IMR-90 (cell line): ENCODE measurements around the gene ZNF780B. TPM values are rescaled to one million over a fixed set of nuclear protein-coding genes. Genes with fewer than 3 reads are reported as not detected.

ENCODE experiments used
- ATAC-seq: fragments of 200-7000 bp; cut with Tn5 transposase; 2 replicates; pipeline ENCODE4 v1.9.1; 2020; ENCODE audit warnings: low read depth, mild to moderate bottlenecking, moderate library complexity
- BruUV-seq: library from RNA; stranded (reverse); fragments of 400-500 nt; replicated peaks from 2 replicates; lab custom pipeline; 2021; lab: Mats Ljungman, UMichigan
- CTCF ChIA-PET: fragments of 300-600 bp; formaldehyde crosslinking; extraction: SDS; loops from one replicate; lab custom pipeline; 2021; ENCODE audit warnings: antibody characterized with exemption; lab: Yijun Ruan, JAX
- POLR2A ChIA-PET: fragments of 300-600 bp; sonication (Branson Sonifier 250); formaldehyde crosslinking; loops from one replicate; lab custom pipeline; 2022; ENCODE audit warnings: antibody characterized with exemption; ENCODE audit not compliant: unreplicated experiment; lab: Charles Lee
- DNase-seq: peaks from one replicate; pipeline ENCODE4 v3.0.0; 2013
- H2AFZ ChIP-seq: replicated peaks from 2 replicates; pipeline ENCODE3; 2013; ENCODE audit warnings: low read length, mild to moderate bottlenecking; ENCODE audit not compliant: poor library complexity
- H2AK5ac ChIP-seq: 2 replicates; pipeline ENCODE4 v1.6.1; 2013; ENCODE audit warnings: low read depth, low read length, inconsistent platforms
- H2AK9ac ChIP-seq: replicated peaks from 2 replicates; pipeline ENCODE3; 2013; ENCODE audit warnings: mild to moderate bottlenecking, low read depth, low read length, moderate library complexity; ENCODE audit not compliant: poor library complexity
- H2BK120ac ChIP-seq: 2 replicates; pipeline ENCODE4 v1.6.1; 2013; ENCODE audit warnings: low read depth, low read length, inconsistent platforms
- H2BK15ac ChIP-seq: 3 replicates; pipeline ENCODE4 v1.6.1; 2013; ENCODE audit warnings: low read depth, low read length, inconsistent platforms
- H2BK20ac ChIP-seq: 2 replicates; pipeline ENCODE4 v1.6.1; 2013; ENCODE audit warnings: low read depth, mild to moderate bottlenecking, inconsistent platforms, low read length, moderate library complexity
- H2BK5ac ChIP-seq: 2 replicates; pipeline ENCODE4 v1.6.1; 2013; ENCODE audit warnings: mild to moderate bottlenecking, low read depth, low read length, inconsistent platforms; ENCODE audit not compliant: poor library complexity, severe bottlenecking
- H3K14ac ChIP-seq: replicated peaks from 2 replicates; pipeline ENCODE4 v1.6.1; 2013; ENCODE audit warnings: low read depth, low read length, inconsistent platforms
- H3K18ac ChIP-seq: 2 replicates; pipeline ENCODE4 v1.6.1; 2013; ENCODE audit warnings: low read depth, low read length, control low read depth
- H3K23ac ChIP-seq: 2 replicates; pipeline ENCODE4 v1.6.1; 2013; ENCODE audit warnings: low read depth, low read length, inconsistent platforms
- H3K27ac ChIP-seq: 2 replicates; pipeline ENCODE4 v1.5.1; 2013; ENCODE audit warnings: mild to moderate bottlenecking, control low read depth, low read length; ENCODE audit not compliant: insufficient read depth
- H3K27me3 ChIP-seq: 2 replicates; pipeline ENCODE4 v1.6.1; 2013; ENCODE audit warnings: low read length; ENCODE audit not compliant: control insufficient read depth, insufficient read depth
- H3K36me3 ChIP-seq: 2 replicates; pipeline ENCODE4 v1.6.1; 2013; ENCODE audit warnings: low read length, mixed read lengths; ENCODE audit not compliant: control insufficient read depth, insufficient read depth
- H3K4ac ChIP-seq: 2 replicates; pipeline ENCODE4 v1.6.1; 2013; ENCODE audit warnings: low read depth, low read length, inconsistent platforms
- H3K4me1 ChIP-seq: 2 replicates; pipeline ENCODE4 v1.6.1; 2013; ENCODE audit warnings: low read length, mixed read lengths; ENCODE audit not compliant: control insufficient read depth, insufficient read depth
- H3K4me2 ChIP-seq: 2 replicates; pipeline ENCODE4 v1.6.1; 2013; ENCODE audit warnings: low read depth, mild to moderate bottlenecking, control low read depth, low read length, moderate library complexity
- H3K4me3 ChIP-seq: 2 replicates; pipeline ENCODE4 v1.5.1; 2013; ENCODE audit warnings: low read depth, mild to moderate bottlenecking, control low read depth, low read length, moderate library complexity; ENCODE audit not compliant: insufficient read depth
- H3K56ac ChIP-seq: 2 replicates; pipeline ENCODE4 v1.6.1; 2013; ENCODE audit warnings: low read length, inconsistent platforms; ENCODE audit not compliant: insufficient read depth; ENCODE audit errors: extremely low read depth
- H3K79me1 ChIP-seq, 2 experiments: 2 replicates each; pipeline ENCODE4 v1.6.1; 2013; ENCODE audit warnings: low read length in 2 of 2, inconsistent platforms in 1 of 2, low read depth in 1 of 2
- H3K9ac ChIP-seq: 2 replicates; pipeline ENCODE4 v1.6.1; 2013; ENCODE audit warnings: low read depth, low read length, control low read depth
- H3K9me1 ChIP-seq: 2 replicates; pipeline ENCODE4 v1.6.1; 2013; ENCODE audit warnings: low read length, inconsistent platforms; ENCODE audit not compliant: insufficient read depth
- H3K9me3 ChIP-seq: 2 replicates; pipeline ENCODE4 v1.6.1; 2013; ENCODE audit warnings: low read length; ENCODE audit not compliant: control insufficient read depth, insufficient read depth
- H4K20me1 ChIP-seq: 2 replicates; pipeline ENCODE4 v1.6.1; 2013; ENCODE audit warnings: low read length, inconsistent platforms; ENCODE audit not compliant: insufficient read depth
- H4K5ac ChIP-seq: 2 replicates; pipeline ENCODE4 v1.6.1; 2013; ENCODE audit warnings: mild to moderate bottlenecking, low read depth, low read length, control low read depth
- H4K8ac ChIP-seq, 2 experiments: 2 replicates each; pipeline ENCODE4 v1.6.1; 2013; ENCODE audit warnings: low read depth in 2 of 2, low read length in 2 of 2, control low read depth in 1 of 2, inconsistent platforms in 1 of 2
- H4K91ac ChIP-seq: 2 replicates; pipeline ENCODE4 v1.6.1; 2013; ENCODE audit warnings: low read depth, low read length, inconsistent platforms; ENCODE audit not compliant: insufficient read depth
- CEBPB ChIP-seq: IDR thresholded peaks from 2 replicates; pipeline ENCODE4 v1.6.1; 2012; ENCODE audit warnings: low read depth, low read length, improper control_type of control experiment
- CHD1 ChIP-seq: IDR thresholded peaks from 2 replicates; pipeline ENCODE4 v1.6.1; 2012; ENCODE audit warnings: low read depth, low read length, improper control_type of control experiment
- ELK1 ChIP-seq: fragments of 150-350 bp; IDR thresholded peaks from 2 replicates; pipeline ENCODE4 v1.6.1; 2016; ENCODE audit warnings: low read depth, mild to moderate bottlenecking, low read length, moderate library complexity, borderline replicate concordance
- MAFK ChIP-seq: IDR thresholded peaks from 2 replicates; pipeline ENCODE4 v1.6.1; 2012; ENCODE audit warnings: low read depth, low read length, improper control_type of control experiment
- MAZ ChIP-seq: IDR thresholded peaks from 2 replicates; pipeline ENCODE4 v1.6.1; 2012; ENCODE audit warnings: low read depth, mild to moderate bottlenecking, low read length, improper control_type of control experiment, moderate library complexity, borderline replicate concordance
- MXI1 ChIP-seq: IDR thresholded peaks from 2 replicates; pipeline ENCODE4 v1.6.1; 2012; ENCODE audit warnings: low read depth, mild to moderate bottlenecking, low read length, moderate library complexity, borderline replicate concordance
- NFE2L2 ChIP-seq: fragments of 150-350 bp; IDR thresholded peaks from 2 replicates; pipeline ENCODE4 v1.6.1; 2016; ENCODE audit warnings: low read depth, mild to moderate bottlenecking, low read length
- SMC3 ChIP-seq: fragments of 150-350 bp; IDR thresholded peaks from 2 replicates; pipeline ENCODE4 v1.6.1; 2016; ENCODE audit warnings: low read depth, mild to moderate bottlenecking, antibody characterized with exemption, low read length, moderate library complexity
- USF2 ChIP-seq: fragments of 150-350 bp; IDR thresholded peaks from 2 replicates; pipeline ENCODE4 v1.6.1; 2017; ENCODE audit warnings: mild to moderate bottlenecking, antibody characterized with exemption, low read length, low read depth
- WGBS, 2 experiments: methylation state at CpG; one replicate each; pipeline versions ENCODE4 v1.1.5 to v1.1.7; 2013; ENCODE audit warnings: missing lambda C conversion rate in 2 of 2; ENCODE audit not compliant: insufficient read length in 1 of 2; ENCODE audit errors: extremely low coverage in 2 of 2; 5-methylcytosine and 5-hydroxymethylcytosine counted together
- dilution Hi-C: fragments of 300-500 bp; cut with HindIII; formaldehyde crosslinking; loops from one replicate; pipeline ENCODE4 v1.14.3; 2018; ENCODE audit warnings: low sequenced_read_pairs; ENCODE audit not compliant: unreplicated experiment
- in situ Hi-C: fragments of 300-500 bp; cut with MboI; formaldehyde crosslinking; loops from 3 replicates; pipeline ENCODE4 v1.14.3; 2019; ENCODE audit warnings: low sequenced_read_pairs, inconsistent platforms, mixed read lengths
- intact Hi-C: fragments of 100-400 bp; cut with micrococcal nuclease; formaldehyde crosslinking; loops from 2 replicates; pipeline ENCODE4 v1.10.0; 2022
- polyA plus RNA-seq, 3 experiments: library from polyadenylated mRNA; depleted of rRNA; stranded (reverse); fragments of >200 nt; gene quantifications; 2 replicates each; pipeline ENCODE4 v1.2.3, GENCODE V29; 2012; ENCODE audit warnings: low replicate concordance in 1 of 3
- total RNA-seq: library from RNA; depleted of rRNA; stranded (reverse); fragments of >200 nt; gene quantifications from 2 replicates; pipeline ENCODE4 v1.2.3, GENCODE V29; 2012

ZNF780B gene
- total and polyA plus RNA-seq, 2 of the 4 experiments (the other 2 are of a cell fraction), result 3.7 to 19.9 TPM

- H3K36me3 ChIP-seq, result peaks cover 5% of the 10 kb centered on the region
- no peak overlapping the region for H2BK20ac ChIP-seq
- H2AK5ac ChIP-seq, result no peak overlapping the region
- dilution Hi-C loops (no loop called here), in situ Hi-C loops (no loop called here), intact Hi-C loops (no loop called here)
- BruUV-seq, result no TSS peak
- peak overlapping the region; percentile 77 for H3K4me3 ChIP-seq
- no peak overlapping the region for H2AFZ ChIP-seq
- no peak overlapping the region for H3K14ac ChIP-seq
- peak overlapping the region; percentile 56 for H3K4me2 ChIP-seq
- H3K27me3 ChIP-seq, result no peaks in the 10 kb centered on the region
- ATAC-seq, result no peak
- H3K4ac ChIP-seq, result no peak overlapping the region
- ChIA-PET POLR2A (no interaction called here), CTCF (no interaction called here)
- no peaks in the 10 kb centered on the region for H3K4me1 ChIP-seq
- H2BK15ac ChIP-seq, result no peak overlapping the region
- H3K9me1 ChIP-seq, result no peaks in the 10 kb centered on the region
- no peak overlapping the region for H3K27ac ChIP-seq
- DNase-seq, result no peak
- peak overlapping the region; percentile 83 to 97; a peak in 3 of 4 replicates for H4K8ac ChIP-seq
- H3K56ac ChIP-seq, result no peak overlapping the region
- peak overlapping the region; percentile 48; the same call in 1 of the 2 replicates for H3K23ac ChIP-seq
- no peak overlapping the region for H3K18ac ChIP-seq
- H4K20me1 ChIP-seq, result no peaks in the 10 kb centered on the region
- H2BK120ac ChIP-seq, result no peak overlapping the region
- no peak overlapping the region for H4K91ac ChIP-seq
- H3K9ac ChIP-seq, result peak overlapping the region; percentile 66
- H3K79me1 ChIP-seq, result peaks cover 9 to 32% of the 10 kb centered on the region in 2 experiments
- no peak overlapping the region for H2AK9ac ChIP-seq
- H4K5ac ChIP-seq, result no peak overlapping the region
- TF ChIP-seq MXI1 (no peak), USF2 (no peak), CHD1 (no peak), ELK1 (no peak), SMC3 (no peak), MAZ (no peak), CEBPB (no peak), NFE2L2 (no peak), MAFK (no peak)
- H3K9me3 ChIP-seq, result peaks cover 4% of the 10 kb centered on the region
- no CpG with 5 or more reads among the region's 10 CpGs for WGBS, 2 experiments
- no peak overlapping the region for H2BK5ac ChIP-seq
These were observed 982 bp downstream of the ZNF780B start for GRCh38 chr19:40055049-40055448.
